Activated CD8-positive, alpha-beta memory T cell treated with anti-CD3 and anti-CD28 coated beads, Interleukin-2, amount 50 U/mL, for 24 hours (primary cell): ENCODE measurements around the gene CHAF1B.

Experiments
- DNase-seq: peaks from one replicate; pipeline ENCODE4 v3.0.0-alpha.2; 2020; ENCODE audit errors: extremely low read depth

Gene CHAF1B

DNA sequence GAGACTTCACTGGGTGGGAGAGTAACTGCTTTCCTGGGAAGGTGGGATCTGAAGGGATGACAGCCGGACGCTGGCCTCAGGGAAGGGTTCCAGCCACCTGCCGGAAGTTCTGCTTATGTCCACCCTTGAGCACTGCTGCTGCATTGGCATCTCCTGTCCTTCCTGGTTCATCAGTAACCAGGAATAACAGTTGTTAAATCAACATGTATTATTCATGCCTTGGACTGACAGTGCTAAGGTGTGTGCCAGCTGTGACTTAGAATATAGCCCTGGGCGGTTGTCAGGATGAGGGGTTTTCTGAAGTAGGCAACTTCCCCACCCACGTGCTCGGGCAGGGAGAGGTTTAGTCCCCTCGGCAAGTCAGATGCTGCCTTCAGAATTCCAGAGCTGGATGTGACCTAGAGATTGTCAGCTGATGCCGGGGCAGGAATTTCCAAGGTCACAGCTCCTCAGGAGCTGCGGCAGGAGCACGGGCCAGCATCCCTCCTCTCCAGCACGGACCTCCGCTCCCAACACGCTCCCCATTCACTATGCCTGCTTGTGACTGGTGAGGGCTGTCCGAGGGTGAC, 76.8 kb downstream of the CHAF1B start:
- no peak for DNase-seq

- DNase-seq, result no peak
These were observed 78.0 kb downstream of the CHAF1B start for GRCh38 chr21:36463204-36463603.

DNA sequence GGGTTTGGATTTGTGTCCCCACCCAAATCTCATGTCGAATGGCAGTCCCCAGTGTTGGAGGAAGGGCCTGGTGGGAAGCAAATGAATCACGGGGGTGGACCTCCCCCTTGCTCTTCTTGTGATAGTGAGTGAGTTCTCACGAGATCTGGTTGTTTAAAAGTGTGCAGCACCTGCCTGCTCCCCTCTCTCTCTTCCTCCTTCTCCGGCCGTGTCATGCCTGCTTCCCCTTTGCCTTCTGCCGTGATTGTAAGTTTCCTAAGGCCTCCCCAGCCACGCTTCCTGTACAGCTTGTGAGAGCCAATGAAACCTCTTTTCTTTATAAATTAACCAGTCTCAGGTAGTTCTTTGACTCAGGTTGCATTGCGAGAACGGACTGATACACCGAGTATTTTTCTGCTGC, 78.8 kb downstream of the CHAF1B start:
- DNase-seq, result no peak

GRCh38 chr21:36464590-36464989, 79.4 kb downstream of the CHAF1B start:
- no peak for DNase-seq

DNA sequence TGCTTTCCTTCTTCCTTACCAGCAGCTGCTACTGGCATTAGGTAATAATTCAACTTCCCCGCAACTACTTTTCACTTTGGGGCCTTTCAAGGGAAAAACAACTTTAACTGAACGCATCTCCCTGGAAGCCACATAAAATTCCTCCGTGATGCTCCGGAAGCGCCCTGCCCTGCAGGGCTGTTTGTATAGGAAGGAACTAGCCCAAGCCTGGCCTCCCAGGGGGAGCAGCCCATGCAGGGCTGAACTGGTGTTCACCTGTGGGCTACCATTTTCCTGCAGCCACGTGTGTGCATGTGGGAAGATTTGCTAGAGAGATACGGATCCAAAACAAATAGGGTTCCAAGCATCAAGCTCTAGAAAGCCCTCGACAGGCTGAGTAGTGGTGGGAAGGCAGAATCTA, 80.3 kb downstream of the CHAF1B start:
- DNase-seq, result no peak

GRCh38 chr21:36466061-36466511, 80.9 kb downstream of the CHAF1B start:
- DNase-seq, result no peak
